H1 (cell line): ENCODE data around the gene IRF7. TPM values are rescaled to one million over a fixed set of nuclear protein-coding genes. Genes with fewer than 3 reads are reported as not detected.

ENCODE experiments used
- BACH1 ChIP-seq: IDR thresholded peaks from 2 replicates; pipeline ENCODE4 v1.6.1; 2012; ENCODE audit warnings: low read length, improper control_type of control experiment
- RAD21 ChIP-seq, 2 experiments: IDR thresholded peaks in 1 of 2; conservative IDR thresholded peaks in 1 of 2; 2 replicates each; pipeline ENCODE4 v1.6.1; 2011; ENCODE audit warnings: low read depth in 2 of 2, low read length in 2 of 2, improper control_type of control experiment in 1 of 2, inconsistent platforms in 1 of 2, mild to moderate bottlenecking in 1 of 2, moderate library complexity in 1 of 2
- SAP30 ChIP-seq: fragments of 300-600 bp; sonication (generic); IDR thresholded peaks from 2 replicates; pipeline ENCODE4 v1.7.1; 2012; ENCODE audit warnings: low read length, moderate library complexity, mild to moderate bottlenecking, inconsistent platforms; ENCODE audit not compliant: insufficient read depth, insufficient replicate concordance
- polyA plus RNA-seq, 7 experiments: library from polyadenylated mRNA; depleted of rRNA in 3 of 7; stranded (reverse) in 5 of 7; unstranded in 2 of 7; fragments of >200 nt in 5 of 7; fragments of 200-250 nt in 2 of 7; gene quantifications; 1 replicate in 5 of 7; 2 replicates in 1 of 7; 4 replicates in 1 of 7; pipeline versions ENCODE4 v1.2.1 to v1.2.3, GENCODE V29; 2011 to 2013; ENCODE audit warnings: missing spikeins in 2 of 7, mixed read lengths in 2 of 7
- total RNA-seq: library from RNA; stranded (reverse); fragmentation: NEBNext Ultra II Directional; extraction: Animal tissue kit (Norgen Biotek cat#: 25700); gene quantifications from 2 replicates; pipeline ENCODE4 v1.2.1, GENCODE V29; 2021
- TF ChIP-seq, protein P1 (sequence below): fragments of 300-600 bp; sonication (generic); IDR thresholded peaks from 2 replicates; pipeline ENCODE4 v1.7.1; 2012; ENCODE audit warnings: low read length, moderate library complexity, mild to moderate bottlenecking, inconsistent platforms; ENCODE audit not compliant: insufficient replicate concordance
- TF ChIP-seq, protein P2 (sequence below): IDR thresholded peaks from 2 replicates; pipeline ENCODE4 v1.6.1; 2011; ENCODE audit warnings: low read depth, mild to moderate bottlenecking, low read length; ENCODE audit not compliant: insufficient read depth
- TF ChIP-seq, protein P3 (sequence below): IDR thresholded peaks from 2 replicates; pipeline ENCODE4 v1.6.1; 2012; ENCODE audit warnings: inconsistent platforms
- TF ChIP-seq, protein P4 (sequence below), 3 experiments: IDR thresholded peaks; 1 replicate in 2 of 3; 2 replicates in 1 of 3; pipeline versions ENCODE4 v1.5.1 to v1.6.1; 2011; ENCODE audit warnings: low read length in 3 of 3, mild to moderate bottlenecking in 3 of 3, inconsistent platforms in 2 of 3, low read depth in 1 of 3, moderate library complexity in 1 of 3; ENCODE audit not compliant: insufficient read depth in 1 of 3; ENCODE audit errors: control extremely low read depth in 1 of 3

Gene IRF7
- total and polyA plus RNA-seq, 2 of the 8 experiments (the other 6 are each of a cell fraction or from before 2014, with no cell fraction given), result 9.1 to 9.6 TPM

DNA sequence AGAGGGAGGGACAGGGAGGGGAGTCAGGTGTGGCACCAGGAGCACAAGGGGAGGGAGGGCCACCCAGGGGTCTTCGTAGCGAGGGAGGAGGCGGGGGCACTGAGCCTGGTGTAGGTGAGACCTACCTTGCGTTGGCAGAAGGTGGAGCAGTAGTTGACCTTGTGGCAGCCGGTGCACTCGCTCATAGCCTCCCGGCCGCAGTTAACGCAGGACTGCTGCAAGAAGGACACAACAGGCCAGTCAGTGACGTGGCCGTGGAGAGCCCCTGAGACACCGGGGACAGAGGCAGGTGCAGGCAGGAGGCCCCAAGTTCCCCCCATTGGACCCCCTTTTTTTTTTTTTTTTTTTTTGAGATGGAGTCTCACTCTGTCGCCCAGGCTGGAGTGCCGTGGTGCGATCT is 38.1 kb upstream of the IRF7 start (continued):
- TF ChIP-seq, protein P1, sequence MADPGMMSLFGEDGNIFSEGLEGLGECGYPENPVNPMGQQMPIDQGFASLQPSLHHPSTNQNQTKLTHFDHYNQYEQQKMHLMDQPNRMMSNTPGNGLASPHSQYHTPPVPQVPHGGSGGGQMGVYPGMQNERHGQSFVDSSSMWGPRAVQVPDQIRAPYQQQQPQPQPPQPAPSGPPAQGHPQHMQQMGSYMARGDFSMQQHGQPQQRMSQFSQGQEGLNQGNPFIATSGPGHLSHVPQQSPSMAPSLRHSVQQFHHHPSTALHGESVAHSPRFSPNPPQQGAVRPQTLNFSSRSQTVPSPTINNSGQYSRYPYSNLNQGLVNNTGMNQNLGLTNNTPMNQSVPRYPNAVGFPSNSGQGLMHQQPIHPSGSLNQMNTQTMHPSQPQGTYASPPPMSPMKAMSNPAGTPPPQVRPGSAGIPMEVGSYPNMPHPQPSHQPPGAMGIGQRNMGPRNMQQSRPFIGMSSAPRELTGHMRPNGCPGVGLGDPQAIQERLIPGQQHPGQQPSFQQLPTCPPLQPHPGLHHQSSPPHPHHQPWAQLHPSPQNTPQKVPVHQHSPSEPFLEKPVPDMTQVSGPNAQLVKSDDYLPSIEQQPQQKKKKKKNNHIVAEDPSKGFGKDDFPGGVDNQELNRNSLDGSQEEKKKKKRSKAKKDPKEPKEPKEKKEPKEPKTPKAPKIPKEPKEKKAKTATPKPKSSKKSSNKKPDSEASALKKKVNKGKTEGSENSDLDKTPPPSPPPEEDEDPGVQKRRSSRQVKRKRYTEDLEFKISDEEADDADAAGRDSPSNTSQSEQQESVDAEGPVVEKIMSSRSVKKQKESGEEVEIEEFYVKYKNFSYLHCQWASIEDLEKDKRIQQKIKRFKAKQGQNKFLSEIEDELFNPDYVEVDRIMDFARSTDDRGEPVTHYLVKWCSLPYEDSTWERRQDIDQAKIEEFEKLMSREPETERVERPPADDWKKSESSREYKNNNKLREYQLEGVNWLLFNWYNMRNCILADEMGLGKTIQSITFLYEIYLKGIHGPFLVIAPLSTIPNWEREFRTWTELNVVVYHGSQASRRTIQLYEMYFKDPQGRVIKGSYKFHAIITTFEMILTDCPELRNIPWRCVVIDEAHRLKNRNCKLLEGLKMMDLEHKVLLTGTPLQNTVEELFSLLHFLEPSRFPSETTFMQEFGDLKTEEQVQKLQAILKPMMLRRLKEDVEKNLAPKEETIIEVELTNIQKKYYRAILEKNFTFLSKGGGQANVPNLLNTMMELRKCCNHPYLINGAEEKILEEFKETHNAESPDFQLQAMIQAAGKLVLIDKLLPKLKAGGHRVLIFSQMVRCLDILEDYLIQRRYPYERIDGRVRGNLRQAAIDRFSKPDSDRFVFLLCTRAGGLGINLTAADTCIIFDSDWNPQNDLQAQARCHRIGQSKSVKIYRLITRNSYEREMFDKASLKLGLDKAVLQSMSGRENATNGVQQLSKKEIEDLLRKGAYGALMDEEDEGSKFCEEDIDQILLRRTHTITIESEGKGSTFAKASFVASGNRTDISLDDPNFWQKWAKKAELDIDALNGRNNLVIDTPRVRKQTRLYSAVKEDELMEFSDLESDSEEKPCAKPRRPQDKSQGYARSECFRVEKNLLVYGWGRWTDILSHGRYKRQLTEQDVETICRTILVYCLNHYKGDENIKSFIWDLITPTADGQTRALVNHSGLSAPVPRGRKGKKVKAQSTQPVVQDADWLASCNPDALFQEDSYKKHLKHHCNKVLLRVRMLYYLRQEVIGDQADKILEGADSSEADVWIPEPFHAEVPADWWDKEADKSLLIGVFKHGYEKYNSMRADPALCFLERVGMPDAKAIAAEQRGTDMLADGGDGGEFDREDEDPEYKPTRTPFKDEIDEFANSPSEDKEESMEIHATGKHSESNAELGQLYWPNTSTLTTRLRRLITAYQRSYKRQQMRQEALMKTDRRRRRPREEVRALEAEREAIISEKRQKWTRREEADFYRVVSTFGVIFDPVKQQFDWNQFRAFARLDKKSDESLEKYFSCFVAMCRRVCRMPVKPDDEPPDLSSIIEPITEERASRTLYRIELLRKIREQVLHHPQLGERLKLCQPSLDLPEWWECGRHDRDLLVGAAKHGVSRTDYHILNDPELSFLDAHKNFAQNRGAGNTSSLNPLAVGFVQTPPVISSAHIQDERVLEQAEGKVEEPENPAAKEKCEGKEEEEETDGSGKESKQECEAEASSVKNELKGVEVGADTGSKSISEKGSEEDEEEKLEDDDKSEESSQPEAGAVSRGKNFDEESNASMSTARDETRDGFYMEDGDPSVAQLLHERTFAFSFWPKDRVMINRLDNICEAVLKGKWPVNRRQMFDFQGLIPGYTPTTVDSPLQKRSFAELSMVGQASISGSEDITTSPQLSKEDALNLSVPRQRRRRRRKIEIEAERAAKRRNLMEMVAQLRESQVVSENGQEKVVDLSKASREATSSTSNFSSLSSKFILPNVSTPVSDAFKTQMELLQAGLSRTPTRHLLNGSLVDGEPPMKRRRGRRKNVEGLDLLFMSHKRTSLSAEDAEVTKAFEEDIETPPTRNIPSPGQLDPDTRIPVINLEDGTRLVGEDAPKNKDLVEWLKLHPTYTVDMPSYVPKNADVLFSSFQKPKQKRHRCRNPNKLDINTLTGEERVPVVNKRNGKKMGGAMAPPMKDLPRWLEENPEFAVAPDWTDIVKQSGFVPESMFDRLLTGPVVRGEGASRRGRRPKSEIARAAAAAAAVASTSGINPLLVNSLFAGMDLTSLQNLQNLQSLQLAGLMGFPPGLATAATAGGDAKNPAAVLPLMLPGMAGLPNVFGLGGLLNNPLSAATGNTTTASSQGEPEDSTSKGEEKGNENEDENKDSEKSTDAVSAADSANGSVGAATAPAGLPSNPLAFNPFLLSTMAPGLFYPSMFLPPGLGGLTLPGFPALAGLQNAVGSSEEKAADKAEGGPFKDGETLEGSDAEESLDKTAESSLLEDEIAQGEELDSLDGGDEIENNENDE, result no peak
- TF ChIP-seq, protein P2, sequence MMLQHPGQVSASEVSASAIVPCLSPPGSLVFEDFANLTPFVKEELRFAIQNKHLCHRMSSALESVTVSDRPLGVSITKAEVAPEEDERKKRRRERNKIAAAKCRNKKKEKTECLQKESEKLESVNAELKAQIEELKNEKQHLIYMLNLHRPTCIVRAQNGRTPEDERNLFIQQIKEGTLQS, result no peak
- TF ChIP-seq BACH1 (no peak), SAP30 (no peak), RAD21 (IDR thresholded peaks at IDR 0.05 in 1 of 2, conservative IDR thresholded peaks at IDR 0.05 in 1 of 2; ENCODE audit: low read depth in 2 of 2, low read length in 2 of 2) (no peak)
- TF ChIP-seq, protein P3, sequence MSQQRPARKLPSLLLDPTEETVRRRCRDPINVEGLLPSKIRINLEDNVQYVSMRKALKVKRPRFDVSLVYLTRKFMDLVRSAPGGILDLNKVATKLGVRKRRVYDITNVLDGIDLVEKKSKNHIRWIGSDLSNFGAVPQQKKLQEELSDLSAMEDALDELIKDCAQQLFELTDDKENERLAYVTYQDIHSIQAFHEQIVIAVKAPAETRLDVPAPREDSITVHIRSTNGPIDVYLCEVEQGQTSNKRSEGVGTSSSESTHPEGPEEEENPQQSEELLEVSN, result no peak
- TF ChIP-seq, protein P4, sequence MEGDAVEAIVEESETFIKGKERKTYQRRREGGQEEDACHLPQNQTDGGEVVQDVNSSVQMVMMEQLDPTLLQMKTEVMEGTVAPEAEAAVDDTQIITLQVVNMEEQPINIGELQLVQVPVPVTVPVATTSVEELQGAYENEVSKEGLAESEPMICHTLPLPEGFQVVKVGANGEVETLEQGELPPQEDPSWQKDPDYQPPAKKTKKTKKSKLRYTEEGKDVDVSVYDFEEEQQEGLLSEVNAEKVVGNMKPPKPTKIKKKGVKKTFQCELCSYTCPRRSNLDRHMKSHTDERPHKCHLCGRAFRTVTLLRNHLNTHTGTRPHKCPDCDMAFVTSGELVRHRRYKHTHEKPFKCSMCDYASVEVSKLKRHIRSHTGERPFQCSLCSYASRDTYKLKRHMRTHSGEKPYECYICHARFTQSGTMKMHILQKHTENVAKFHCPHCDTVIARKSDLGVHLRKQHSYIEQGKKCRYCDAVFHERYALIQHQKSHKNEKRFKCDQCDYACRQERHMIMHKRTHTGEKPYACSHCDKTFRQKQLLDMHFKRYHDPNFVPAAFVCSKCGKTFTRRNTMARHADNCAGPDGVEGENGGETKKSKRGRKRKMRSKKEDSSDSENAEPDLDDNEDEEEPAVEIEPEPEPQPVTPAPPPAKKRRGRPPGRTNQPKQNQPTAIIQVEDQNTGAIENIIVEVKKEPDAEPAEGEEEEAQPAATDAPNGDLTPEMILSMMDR (IDR thresholded peaks at IDR 0.05; ENCODE audit: control extremely low read depth in 1 of 3, insufficient read depth in 1 of 3, low read depth in 1 of 3, low read length in 3 of 3), result no peak
